GM21619 (cell line): ENCODE data around the gene EEF2K.
A peak's percentile ranks its signal among the peaks of the same experiment; 100 is the strongest.
"Not testable (repeated sequence)": the region's sequence is repeated elsewhere in the genome, so short reads cannot be mapped to it uniquely, and the experiment has no call there.

Source experiments
- ATAC-seq: cut with Tn5 transposase; IDR thresholded peaks from one replicate; pipeline ENCODE4 v1.9.1; 2021; ENCODE audit not compliant: unreplicated experiment

The EEF2K gene

DNA sequence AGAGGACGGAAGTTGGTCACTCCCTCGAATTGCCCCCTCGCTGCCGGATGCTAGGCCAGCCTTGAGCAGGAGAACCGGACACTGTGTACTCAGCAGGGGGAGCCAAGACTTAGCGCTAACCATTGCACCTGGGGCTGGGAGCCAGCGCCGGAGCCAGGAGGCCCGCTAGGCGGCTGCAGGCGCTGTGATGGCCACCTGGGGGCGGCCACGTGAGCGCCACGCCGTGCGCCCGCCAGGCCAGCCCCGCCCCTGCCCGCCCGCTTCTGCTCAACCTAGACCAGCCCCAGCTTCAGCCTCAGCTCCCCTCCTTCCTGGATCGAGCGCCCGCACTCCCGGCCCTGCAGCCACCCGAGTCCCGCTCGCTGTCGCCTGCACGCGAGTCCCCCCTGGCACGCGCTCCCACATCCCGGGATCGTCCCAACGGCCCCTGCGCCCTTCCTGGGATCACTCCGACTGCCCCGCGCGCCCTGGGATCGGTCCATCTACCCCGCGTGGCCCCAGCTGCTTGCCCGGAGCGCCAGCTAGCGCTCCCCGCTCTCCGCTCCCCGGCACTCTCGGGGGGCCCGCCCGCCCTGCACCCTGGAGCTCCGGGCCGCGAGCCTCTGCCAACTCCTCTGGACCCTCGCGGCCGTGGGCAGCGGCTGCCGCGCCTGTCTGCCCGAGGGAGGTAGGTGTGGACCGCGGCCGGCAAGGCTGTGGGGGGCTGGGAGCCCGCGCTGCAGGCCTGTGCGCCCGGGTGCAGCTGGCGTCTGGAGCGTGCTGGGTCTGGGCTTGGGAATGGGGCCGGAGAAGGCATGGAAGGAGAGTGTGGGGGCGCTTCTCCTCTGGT is at the start of gene EEF2K:
EEF2K (plus strand) TSS at position 266 of the 829 bp plus-strand sequence. CDS start 19,452 bp downstream, outside the sequence.
- ATAC-seq, result peak; percentile 82

DNA sequence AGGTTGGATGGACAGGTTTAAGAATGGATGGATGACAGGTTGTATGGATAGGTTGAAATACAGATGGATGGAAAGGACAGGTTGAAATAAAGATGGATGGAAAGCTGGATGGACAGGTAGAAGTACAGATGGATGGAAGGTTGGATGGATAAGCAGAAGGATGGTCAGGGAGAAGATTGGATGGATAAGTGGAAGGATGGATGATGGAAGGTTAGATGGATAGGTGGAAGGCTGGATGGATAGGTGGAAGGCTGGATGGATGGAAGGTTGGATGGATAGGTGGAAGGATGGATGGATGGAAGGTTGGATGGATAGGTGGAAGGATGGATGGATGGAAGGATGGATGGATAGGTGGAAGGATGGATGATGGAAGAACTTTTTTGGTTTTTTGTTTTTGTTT is 44.7 kb upstream of the EEF2K start:
- ATAC-seq, result no peak

DNA sequence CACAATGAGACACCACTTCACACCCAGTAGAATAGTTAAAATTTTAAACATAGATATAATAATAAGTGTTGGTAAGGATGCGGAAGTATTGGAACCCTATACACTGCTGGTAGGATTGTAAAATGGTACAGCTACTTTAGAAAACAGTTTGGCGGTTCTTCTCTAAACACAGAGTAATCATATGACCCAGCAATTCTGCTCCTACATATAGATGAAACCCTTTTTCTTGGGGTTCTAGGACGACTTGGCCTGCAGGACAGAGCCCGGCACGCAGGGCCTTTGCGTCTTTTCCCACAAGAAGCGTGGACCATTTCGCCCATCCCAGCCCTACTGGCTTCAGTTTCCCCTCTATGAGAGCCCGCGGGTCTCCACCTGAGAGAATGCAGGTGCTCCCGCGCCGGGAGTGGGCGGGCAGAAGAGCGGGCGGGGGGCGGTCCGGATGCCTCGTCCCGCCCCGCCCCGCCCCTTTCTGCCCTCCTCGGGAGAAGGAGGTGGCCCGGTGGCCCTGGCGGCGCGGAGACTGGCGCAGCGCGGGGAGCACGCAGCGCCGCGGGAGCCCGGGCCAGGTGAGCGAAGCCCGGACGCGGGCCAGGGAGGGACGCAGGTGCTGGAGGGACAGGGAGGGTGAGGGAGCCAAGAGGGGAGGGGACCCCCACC is 44.0 kb upstream of the EEF2K start, which contains the start of gene SDR42E2:
SDR42E2 (plus strand) TSS at position 508 of the 657 bp plus-strand sequence. CDS start 3,077 bp downstream, outside the sequence.
- ATAC-seq, result no peak

DNA sequence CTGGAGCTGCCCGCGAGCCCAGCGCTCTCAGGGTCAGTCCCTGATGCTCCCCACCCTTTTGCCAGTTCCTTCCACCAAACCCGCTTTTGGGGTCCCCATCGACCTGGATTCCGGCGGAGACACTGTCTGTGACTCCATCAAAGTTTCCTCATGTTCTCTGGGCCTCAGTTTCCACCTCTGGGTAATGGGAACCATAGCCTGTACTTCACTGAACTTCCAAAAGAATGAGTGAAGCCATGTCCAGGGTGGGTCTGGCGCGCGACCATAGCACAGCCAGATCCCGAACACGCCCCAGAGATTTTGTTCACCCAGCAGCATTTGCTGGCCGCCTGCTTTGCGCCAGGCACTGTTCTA is 43.4 kb upstream of the EEF2K start:
- no peak for ATAC-seq

DNA sequence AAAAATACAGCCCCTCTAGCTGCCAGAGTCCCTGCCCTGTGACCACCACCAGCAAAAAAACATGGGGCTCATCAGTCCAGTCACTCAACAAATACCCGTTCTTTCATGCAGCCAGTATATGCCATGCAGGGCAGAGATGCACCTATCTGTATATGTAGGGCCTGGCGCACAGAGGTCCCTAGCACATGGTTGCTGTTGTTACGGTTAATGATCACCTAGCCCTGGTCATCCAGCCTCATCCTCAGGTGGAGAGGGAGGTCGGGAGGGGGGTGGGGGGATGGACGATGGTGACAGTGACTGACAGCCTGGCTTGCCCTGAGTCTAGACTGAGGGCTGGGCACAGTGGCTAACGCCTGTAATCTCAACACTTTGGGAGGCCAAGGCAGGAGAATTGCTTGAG is 42.3 kb upstream of the EEF2K start:
- ATAC-seq, result no peak

DNA sequence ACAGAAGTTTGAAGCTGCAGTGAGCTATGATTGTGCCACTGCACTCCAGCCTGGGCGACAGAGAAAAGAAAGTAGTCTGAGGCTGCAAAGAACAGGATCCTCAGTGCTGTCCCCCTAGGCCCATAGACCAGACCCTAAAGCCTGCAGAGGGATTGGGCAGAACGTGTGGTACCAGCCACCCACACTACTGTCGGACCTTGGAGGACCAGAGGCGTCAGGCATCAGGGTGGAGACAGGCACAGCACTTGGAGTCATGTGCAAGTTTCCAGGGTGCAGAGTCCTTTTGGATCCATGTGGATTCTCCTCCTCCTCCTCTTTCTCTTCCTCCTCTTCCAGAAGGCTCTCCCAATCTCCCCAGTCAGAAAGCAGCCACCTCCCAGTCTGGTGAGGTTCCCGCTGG is 41.6 kb upstream of the EEF2K start:
- ATAC-seq, result no peak

DNA sequence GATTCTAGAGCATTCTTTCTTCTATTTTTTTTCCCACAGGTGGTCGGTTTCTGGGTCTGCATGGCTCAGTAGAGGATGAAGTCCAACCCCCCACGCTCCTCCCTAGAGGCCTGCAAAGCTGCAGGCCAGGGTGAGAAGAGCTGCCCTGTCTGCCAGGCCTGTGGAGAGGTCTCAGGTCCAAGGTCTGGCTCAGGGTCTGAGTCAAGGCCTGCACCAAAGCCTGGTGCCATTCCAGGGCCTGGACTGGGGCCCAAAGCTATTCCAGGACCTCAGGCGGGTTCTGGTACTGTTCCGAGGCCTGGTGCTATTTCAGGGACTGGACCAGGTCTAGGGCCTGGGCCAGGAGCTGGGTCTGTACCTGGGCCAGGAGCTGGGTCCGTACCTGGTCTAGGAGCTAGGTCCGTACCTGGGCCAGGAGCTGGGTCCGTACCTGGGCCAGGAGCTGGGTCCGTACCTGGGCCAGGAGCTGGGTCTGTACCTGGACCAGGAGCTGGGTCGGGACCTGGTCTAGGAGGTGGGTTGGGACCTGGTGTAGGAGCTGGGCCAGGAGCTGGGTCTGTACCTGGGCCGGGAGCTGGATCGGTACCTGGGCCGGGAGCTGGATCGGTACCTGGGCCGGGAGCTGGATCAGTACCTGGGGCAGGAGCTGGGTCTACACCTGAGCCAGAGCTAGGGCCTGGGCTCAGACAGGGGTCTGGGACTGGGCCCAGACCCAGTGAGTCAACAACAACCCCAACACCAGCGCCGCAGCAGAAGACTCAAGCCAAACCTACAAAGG is 40.4 kb upstream of the EEF2K start:
- no peak for ATAC-seq

DNA sequence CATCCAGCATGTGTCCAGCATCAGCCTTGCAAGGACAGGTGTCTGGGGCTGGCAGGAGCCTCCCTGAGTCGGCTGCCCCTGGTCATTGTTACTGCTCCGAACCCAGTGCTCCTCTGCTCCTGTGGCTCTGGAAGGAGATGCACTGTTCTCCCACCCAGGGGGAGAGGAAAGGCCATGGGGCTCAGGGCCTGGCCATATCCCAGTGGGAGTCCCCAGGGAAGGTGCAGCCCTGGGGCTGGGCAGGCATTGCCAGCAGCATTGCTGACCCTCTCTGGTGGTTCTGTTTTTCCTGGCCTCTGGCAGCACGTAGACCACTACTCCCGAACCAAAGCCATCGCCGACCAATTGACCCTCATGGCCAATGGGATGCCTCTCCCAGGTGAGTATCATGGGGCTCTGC is 34.1 kb upstream of the EEF2K start:
- no peak for ATAC-seq

DNA sequence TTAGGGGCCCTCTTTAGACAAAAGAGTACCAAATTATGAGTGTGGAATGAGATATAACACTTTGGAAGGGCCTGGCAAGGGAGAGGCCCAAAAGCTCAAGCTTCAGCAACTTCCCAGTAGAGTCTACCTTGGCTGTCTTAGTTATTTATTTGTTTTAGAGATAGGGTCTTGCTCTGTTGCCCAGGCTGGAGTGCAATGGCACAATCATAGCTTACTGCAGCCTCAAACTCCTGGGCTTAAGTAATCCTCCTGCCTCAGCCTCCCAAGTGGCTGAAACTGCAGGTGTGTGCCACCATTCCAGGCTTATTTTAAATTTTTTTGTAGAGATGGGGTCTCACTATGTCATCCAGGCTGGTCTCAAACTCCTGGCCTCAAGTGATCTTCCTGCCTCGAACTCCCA is 33.4 kb upstream of the EEF2K start:
- ATAC-seq, result not testable (repeated sequence)

DNA sequence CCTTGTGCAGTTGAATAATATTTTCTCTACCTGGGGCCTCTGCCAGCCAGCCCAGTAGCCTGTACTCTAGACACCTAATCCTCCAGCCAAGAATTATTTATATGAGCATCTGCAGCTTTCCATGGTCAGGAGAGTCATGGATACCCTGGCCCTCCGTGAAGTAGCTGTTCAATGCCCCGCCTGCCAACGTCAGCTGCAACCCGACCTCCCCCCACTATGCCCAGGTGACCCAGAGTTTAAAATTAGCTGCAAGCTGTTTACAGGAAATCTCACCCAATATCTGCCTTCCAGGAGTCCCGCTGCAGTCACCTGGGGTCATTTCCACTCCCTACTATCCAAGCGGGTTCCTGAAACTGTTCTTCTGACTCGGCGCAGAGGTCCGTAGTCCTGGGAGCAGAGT is 31.4 kb upstream of the EEF2K start:
- no peak for ATAC-seq

DNA sequence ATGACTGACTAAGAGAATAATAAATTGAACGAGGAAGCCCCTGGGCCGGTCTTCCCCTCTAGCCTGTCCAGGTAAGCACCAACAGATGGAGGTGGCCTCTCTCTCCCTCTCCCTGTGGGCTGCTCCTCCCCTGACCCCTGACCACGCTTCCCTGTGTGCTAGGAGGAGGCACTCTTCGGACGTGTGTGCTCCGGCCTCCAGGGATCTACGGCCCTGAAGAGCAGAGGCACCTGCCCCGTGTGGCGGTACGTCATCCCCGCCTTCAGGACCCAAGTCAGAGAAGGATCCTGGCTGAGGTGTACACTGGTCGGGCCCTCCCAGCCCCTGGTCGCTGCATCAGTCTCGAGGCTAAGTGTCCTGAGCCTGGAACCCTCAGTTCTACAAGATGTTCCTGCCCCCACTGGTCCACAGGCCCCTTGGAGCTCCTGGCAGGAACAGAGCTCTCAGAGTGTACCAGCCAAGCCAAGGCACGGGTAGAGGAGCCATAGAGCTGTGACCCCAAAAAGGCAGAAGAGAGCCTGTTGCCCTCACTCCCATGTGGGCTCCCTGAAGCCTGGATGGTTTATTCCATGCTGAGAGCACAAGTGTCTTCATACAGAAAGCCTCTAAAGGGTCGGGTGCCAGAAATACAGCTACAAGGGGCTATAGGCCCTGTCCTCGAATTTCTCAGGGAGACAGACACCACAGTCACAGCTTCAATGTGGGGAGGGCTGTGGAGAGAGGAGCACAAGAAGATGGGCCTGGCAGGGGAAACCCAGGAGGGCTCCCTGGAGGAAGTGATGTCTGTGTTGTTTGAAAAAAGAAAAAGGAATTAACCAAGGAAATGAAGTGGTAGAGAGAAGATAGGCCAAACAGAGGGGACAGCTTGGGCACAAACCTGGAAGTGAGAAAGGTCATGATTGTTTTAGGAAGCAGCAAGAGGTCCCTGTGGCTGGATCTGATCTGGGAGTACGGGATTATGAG is 27.8 kb upstream of the EEF2K start:
- no peak for ATAC-seq

DNA sequence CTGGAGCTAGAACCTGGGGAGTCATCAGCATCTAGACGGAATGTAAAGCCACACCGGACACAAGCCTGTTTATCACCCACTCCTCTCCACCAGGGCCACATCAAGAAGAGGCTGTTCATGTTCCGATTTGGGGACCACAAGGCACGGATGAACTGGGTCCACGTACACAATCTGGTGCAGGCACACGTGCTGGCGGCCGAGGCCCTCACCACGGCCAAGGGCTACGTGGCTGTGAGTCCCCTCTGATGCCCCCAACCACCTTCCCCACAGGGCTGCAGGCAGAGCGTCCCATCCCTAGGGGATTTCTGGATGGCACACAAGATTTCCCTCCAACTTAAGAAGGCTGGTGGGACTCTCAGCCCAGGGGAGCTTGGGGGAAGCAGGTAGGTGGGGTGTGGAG is 24.7 kb upstream of the EEF2K start:
- ATAC-seq, result no peak

DNA sequence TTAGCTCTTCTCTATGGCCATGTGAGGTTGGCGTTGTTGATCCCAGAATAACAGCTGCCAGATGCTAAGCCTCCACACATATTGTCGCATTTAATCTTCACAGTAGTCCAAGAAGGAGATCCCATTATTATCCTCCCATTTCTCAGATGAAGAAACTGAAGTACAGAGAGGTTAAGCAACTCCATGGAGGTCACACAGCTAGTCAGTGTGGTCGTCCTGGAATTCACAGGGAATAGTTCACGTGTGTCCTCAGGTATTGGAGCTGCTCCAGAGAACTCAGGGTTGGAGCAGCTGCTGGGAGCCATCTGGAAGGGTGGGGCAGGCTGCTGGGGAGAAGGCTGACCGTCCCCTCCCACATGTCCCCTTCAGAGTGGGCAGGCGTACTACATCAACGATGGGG is 24.2 kb upstream of the EEF2K start:
- ATAC-seq, result no peak

DNA sequence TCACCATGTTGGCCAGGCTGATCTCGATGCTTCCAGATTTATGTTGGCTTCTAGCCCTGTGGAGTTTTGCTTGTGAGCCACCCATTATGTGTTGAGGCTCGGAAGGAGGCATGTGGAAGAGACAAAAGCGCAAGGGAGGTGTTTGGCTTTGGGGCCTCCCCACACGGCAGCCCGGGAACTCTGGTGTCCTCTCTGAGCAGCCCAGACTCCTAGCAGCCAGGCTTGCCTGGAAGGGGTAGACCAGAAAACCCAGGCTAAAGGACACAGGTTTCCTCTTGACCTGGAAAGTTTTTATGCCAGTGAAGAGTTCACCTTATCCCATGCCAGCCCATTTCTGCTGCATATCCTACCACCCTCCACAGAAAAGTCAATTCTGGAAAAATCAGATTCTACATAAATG is 22.7 kb upstream of the EEF2K start:
- ATAC-seq, result no peak

DNA sequence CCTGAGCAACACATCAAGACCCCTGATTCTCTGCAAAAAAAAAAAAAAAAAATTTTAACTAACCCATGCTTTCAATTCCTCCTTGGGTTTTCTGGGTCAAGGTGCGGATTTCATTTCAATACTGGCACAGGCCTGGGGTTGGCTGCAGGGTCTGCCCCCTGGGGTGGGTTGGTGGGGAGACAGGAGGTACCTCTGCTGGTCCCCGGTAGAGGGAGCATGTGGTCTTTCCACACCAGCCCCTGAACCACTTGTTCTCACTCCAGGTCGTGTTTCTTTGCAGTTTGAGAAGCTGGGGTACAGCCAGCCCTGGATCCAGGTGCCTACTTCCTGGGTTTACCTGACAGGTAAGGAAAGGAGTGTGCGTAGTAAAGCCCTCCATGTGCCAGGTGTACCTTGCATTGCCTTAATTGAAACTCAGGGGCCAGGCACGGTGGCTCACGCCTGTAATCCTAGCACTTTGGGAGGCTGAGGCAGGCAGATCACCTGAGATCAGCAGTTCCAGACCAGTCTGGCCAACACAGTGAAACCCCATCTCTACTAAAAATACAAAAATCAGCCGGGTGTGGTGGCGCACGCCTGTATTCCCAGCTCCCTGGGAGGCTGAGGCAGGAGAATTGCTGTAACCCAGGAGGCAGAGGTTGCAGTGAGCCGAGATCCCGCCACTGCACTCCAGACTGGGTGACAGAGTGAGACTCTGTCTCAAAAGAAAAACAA is 22.0 kb upstream of the EEF2K start:
- no peak for ATAC-seq

DNA sequence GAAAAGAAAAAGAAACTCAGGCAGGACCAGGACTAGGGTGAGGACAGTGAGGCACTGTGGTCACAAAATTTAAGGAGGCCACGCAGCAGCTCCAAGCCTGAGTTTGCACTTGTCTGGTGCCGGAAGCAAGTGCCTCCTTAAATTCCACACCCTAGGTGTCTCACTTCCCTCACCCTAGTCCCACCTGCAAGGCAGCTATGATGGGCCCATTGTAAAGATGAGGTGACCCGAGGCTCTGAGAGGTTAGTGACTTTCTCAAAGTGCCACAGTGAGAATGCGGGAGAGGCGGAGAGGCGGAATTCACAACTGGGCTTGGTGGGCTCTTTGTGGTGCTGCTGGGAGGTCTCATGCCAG is 21.5 kb upstream of the EEF2K start:
- ATAC-seq, result no peak

DNA sequence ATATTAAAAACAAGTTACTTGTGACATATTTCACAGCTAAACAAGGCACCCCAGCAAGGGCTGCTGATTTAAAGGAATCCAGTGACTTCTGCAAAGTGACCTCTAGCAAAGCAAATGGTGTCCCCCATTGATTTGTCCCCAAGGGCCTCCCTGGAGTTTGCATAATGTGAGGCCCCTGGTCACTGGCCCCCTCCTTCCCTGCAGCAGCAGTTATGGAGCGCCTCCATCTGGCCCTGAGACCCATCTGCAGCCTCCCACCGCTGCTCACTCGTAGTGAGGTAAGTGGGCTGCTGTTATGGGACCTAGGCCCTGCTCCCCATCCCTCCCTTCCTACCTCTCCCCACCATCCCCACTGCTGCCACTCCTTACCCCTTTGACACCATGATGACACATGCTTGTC is 19.6 kb upstream of the EEF2K start:
- no peak for ATAC-seq

DNA sequence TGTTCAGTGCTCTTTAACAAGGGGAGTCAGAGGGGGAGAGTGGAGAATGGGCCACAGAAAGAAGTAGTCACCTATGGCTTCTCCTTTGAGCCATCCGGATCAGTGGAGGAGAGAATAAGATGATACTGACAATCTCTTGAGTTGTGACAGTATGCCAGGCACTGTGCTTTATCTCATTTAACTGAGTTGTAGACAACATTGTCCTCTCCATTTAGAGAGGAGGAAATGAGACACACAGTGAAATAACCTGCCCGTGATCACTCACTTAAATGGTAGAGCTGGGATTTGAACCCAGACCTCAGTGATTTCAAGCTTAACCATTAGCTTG is 17.8 kb upstream of the EEF2K start:
- ATAC-seq, result no peak

DNA sequence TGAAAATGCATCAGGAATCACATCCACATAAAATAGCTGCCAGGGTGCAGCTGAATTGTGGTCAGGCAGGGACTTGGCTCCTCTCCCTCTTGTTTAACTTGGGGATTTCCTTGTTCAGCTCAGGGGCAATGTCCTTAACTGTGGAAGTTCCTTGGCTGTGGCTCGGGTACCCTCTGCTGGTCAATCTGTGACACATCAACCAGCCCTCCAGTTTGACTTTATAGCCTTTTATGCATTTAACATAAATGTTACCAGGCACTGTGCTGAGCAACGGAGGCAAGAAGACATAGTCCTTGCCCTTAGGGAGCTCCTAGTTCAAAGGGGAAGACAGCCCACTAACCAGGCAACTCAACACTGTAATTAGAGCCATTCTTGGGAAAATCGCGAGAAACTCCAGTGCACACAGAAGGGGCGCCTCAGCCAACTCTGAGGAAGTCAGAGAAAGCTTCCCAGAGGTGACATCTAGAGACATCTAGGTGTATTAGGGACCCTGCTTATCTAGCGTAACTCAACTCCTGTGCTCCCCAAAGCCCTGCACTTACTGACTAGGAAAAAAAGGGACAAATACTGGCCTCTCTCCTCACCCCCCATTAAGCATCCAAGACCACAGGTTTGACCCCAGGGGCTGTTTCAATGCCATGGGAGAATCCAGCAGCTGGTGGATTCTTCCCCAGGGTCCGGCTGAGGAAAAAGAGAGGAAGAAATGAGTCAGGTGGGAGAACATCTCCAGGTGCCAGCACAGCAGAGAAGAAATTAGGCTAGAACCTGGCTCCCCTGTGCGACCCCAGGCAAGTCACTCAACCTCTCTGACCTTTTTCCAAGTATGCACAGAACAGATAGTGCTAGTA is 17.3 kb upstream of the EEF2K start:
- no peak for ATAC-seq
